NCI-H1694 treated with DMSO at 0.1 percent for 48 hours (cell line): ENCODE measurements around the gene COPS6.

Experiments used
- DNase-seq: peaks from one replicate; lab custom pipeline; 2025; lab: John Stamatoyannopoulos, UW

COPS6 gene

DNA sequence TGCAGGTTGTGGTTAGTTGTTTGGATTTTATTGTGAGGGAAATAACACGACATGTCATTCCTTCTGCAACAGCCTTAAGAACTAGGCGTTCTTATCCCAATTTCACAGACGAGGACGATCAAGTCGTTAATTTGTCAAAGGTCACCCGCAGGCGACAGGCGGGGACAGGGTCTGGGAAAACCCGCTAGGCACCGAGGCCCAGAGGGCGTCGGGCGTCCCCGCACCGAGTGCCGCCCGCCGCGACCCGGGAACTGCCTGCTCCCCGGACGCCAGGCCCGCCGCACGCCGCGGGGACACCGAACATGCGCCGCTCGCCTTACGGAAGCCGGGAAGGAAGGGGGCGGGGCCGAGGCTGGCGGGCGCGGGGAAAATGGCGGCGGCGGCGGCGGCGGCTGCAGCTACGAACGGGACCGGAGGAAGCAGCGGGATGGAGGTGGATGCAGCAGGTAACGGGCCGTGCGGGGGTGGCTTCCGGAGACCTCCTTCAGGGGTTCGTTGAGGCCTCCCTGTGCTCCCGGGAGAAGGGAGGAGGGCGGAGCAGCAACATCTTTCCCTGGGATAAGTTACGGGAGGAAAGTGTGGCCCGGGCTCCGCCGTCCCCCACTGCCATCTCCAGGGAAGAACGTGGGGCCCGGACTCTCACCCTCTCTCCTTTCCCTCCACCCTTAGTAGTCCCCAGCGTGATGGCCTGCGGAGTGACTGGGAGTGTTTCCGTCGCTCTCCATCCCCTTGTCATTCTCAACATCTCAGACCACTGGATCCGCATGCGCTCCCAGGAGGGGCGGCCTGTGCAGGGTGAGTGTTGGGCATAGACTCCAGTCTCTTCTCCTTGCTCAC lies at the start of gene COPS6:
Gene COPS6, plus strand, starts transcription at position 349 of the 837 bp plus-strand sequence. Its CDS starts 22 bp downstream, at position 371.
- DNase-seq = peak; percentile 24

DNA sequence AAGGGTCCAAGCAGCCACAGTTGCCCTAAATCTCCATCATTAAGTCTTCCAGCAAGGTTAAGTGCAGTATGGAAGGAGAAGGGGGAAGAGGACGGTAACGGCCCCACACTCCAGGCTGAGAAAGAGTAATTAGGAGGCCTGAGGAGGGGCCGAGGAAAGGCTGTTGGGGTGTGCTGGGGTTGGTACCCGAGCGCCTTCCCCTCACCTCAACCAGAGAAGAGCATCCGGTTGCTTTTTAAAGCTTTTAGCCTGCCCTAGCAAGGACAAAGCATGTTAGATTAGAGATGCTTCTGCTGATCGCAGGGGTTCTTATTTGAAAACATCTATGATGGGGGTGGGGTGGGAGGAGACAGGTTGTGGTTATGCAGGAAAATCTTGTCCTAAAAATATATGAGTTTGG lies 48.2 kb upstream of the COPS6 start:
- no peak for DNase-seq

DNA sequence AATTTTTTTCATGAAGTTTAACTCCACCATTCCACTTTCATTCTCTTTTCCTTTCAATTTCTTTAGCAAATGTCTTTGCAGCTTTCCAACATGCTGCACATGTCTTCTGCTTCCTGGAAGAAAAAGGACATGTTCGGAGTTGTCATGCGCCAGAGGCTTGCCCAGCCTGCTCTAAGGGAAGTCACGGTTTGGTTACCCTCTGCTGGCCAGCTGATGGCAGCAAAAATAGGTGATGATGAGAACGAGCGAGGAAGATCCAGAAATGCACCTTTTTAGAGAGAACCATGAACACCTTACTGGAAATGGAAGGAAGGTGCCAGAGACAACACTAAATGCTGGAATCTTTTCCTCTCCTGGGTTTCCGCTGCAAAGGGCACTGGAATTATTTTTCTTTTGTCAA lies 44.1 kb upstream of the COPS6 start:
- no peak for DNase-seq

DNA sequence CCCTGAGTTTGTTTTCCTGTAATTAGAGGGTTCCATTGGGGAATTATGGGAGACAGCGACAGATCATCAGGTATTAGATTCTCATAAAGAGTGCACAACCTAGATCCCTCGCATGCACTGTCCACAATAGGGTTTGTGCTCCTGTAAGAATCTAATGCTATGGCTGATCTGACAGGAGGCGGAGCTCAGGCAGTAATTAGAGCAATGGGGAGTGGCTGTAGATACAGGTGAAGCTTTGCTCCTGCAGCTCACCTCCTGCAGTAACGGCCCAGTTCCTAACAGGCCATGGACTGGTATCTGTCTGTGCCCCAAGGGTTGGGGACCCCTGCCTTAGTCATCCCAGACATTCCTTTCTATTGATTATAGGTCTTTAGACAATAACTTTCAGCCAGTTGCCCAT lies 40.1 kb upstream of the COPS6 start:
- DNase-seq = no peak

DNA sequence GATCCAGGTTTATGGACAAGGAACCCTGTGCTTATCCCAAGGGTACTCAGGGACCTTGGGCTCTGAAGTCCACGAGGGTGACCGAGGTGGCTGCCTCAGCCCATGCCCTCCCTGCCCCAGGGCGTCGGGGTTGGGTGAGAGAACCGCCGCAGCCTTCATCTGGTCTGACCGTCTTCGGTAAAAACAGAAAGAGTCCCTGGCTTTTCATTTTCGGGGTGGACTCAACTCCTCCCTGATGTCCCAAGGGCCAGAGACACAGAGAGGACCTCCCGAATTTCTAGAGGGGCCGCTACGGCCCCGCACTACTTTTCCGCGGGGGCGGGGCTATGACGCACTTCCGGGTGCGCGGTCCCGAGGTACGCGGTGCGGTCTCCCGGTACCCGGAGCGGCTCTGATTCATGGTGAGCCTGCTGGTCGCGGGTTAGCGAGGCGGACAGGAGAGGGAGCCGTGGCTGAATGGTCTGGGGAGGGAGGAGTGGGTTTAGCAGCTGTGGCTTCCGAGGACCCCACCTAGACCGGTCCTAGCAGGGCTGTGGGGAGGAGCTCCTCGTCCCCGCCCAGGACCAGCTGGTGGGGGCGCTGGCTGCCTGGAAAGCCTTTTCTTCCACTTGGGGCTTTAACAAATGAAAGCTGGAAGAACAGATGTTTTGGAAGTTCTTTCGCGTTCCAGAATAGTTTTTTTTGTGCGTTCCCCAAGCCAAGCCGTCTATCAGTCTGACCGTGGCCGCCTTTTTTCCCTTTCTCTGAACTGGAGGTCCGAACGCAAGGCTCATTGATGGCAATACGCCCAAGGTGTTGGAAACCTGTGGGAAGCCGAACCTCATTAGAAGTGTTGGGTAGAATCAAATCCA lies 39.1 kb upstream of the COPS6 start, which contains the start of gene ZSCAN21:
Gene ZSCAN21, plus strand, starts transcription at position 334 of the 851 bp plus-strand sequence. CDS start 7,233 bp downstream, outside the sequence.
- peak; percentile 61 for DNase-seq

DNA sequence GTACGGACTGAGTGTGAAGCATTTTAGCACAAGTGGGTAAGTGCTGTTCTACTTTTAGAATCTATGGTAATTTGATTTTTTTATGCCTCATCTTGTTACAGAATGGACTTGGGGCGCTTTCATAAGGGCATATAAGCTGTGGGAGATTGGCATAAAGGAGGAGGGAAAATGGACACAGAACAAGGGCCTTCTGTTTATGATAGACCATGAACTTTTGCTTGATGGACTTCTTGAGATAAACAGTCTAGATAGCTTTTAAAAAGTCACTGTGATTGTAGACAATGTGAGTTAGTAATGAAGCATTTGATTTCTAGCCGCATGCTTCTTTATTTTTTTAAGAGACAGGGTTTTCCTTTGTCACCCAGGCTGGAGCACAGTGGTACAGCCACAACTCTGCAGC lies 37.2 kb upstream of the COPS6 start:
- DNase-seq = no peak

DNA sequence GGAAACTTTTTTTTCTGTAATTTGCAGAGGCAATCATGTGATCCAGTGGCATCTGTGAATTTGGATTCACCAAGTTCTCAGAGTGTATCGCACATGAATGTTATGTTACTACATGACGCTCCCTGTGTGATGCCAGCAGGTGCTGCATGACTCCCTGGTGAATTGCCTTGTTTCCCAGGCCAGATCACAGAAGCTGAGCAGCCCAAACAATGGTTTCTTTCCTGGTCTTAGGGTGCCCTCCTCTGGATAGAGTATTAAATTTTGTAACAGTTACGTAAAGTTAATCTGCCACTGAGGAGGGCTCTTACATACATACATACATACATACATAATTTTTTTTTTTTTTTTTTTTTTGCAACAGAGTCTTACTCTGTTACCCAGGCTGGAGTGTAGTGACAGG lies 35.6 kb upstream of the COPS6 start:
- DNase-seq = peak; percentile 77

DNA sequence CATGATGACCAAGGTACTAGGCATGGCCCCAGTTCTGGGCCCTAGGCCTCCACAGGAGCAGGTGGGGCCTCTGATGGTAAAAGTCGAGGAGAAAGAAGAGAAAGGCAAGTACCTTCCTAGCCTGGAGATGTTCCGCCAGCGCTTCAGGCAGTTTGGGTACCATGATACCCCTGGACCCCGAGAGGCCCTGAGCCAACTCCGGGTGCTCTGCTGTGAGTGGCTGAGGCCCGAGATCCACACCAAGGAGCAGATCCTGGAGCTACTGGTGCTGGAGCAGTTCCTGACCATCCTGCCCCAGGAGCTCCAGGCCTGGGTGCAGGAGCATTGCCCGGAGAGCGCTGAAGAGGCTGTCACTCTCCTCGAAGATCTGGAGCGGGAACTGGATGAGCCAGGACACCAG lies 31.8 kb upstream of the COPS6 start:
- DNase-seq = no peak

DNA sequence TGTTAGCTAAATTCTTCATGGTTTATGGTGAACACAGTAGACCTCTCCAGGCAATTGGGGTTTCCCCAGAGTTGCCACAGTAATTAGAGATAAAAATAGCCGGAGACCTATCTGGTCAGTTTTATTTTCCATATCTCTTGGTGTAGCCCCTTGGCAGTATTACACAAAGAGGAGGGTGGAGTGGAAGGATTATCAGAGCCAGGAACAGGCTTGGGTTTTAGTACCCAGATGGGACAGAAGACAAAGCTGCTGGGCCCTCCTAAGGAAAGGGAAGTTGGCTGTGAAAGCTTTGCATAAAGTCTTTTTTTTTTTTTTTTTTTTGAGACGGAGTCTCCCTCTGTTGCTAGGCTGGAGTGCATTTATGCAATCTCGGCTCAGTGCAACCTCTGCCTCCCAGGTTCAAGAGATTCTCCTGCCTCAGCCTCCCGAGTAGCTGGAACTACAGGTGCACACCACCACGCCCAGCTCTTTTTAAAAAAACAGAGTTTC lies 29.5 kb upstream of the COPS6 start:
- no peak for DNase-seq

DNA sequence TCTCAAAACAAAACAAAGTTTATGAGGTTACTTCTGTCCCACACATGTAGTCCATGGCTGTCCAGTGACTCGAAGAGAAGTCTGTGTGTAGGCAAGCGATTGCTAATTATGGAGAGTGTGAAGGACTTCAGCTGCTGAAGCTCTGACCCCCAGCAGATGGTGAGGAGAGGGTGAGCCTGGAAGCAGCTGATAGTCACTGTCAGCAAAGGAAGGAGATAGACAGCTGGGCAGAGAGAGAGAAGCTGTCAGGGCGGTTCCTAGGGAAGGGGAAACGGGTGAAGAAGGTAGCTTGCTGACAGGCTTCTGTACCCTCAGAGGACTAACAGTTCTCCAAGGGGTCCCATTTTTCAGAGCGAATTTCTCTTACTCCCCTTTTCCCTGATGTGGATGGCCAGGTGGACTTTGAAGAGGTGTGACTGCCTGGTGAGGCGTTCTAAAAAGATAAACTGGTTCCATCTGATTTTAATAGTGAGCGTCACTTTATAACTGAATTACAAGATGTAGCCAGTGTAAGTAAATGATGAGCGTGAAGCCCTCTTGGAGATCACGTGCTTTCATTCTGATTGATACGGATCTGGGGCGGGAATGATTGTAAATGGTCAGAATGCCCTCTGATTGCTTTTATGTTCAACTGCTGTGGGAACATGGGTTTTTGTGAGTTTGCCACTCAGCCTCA lies 27.1 kb upstream of the COPS6 start:
- DNase-seq = no peak

DNA sequence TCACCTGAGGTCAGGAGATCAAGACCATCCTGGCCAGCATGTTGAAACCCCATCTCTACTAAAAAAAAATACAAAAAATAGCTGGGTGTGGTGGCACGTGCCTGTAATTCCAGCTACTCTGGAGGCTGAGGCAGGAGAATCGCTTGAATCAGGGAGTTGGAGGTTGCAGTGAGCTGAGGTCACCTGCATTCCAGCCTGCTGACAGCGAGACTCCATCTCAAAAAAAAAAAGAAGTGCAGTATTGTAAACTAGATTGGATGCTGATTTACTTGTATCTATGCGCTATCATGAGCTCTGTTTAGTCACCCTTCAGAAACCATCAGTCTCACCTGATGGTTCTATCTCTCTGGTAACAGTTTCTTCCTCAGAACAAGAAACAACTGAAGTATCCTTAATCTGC lies 25.4 kb upstream of the COPS6 start:
- no peak for DNase-seq

DNA sequence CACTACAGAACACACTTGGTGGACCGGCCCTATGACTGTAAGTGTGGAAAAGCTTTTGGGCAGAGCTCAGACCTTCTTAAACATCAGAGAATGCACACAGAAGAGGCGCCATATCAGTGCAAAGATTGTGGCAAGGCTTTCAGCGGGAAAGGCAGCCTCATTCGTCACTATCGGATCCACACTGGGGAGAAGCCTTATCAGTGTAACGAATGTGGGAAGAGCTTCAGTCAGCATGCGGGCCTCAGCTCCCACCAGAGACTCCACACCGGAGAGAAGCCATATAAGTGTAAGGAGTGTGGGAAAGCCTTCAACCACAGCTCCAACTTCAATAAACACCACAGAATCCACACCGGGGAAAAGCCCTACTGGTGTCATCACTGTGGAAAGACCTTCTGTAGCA lies 24.6 kb upstream of the COPS6 start:
- no peak for DNase-seq

DNA sequence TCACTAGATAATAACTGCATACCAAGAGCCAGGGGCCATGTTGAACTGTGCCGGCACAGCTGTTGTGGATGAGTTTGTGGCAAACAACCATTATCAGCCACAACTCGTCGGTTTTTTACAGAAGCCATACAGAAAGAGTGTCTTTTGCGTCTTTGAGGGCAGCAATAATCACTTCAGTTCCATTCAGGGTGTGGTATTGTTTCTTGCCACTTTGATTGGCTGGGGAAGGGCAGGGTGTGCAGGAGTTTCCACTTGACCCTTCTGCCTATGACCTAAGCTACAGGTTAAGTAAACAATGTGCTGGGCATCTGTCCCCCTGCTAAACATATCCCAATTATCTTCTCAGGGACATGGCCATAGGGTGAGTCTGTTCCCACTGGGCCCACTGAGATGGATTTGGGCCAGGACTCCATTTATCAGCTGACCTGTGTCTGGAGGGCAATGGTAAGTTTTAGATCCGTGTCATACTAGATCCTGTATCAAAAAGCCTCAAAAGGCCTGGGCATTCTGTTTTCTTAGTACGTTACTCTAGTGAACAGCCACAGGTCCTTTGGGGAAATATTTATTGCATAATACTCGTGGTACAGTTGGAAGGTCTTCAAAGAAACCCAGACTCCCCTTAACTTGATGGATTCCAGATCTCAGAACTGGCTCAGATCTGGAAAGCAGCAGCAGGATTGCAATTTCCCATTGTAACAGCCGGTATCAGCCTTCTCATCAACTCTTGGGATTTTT lies 23.1 kb upstream of the COPS6 start:
- no peak for DNase-seq

DNA sequence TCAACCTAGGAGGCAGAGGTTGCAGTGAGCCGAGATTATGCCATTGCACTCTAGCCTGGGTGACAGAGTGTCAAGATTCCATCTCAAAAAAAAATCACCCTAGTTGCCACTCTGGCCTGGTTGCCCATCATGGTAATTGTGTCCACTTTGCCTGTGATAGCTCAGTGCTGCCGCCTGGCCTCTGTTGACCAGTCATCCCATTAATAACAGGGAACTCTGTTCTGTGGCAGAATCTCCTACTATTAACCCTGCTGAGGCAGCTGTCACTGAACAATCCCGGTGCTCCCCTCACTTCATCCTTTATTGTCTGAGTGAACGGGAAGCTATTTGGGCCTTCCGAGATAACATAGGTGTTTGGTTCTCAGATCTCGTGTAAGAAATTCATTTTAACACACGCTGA lies 21.8 kb upstream of the COPS6 start:
- no peak for DNase-seq

DNA sequence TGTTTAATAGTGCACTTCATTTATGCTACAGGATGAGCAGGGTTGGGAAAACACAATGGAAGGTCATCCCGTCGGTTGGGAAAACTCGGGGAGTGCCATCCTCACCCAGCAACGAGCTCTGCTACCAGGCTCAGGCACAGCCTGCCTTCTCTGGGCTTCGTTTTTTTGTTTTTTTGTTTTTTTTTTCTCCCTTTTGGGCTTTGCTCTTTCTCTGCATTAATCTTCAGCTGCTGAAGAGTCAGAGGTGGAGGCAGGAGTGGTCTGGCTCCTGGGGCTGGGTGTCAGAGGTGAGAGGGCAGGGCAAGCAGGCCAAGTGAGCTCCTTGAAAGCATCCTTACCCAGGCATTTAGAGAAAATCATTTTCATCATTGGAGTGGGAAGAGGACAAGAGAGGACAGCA lies 18.8 kb upstream of the COPS6 start:
- no peak for DNase-seq

DNA sequence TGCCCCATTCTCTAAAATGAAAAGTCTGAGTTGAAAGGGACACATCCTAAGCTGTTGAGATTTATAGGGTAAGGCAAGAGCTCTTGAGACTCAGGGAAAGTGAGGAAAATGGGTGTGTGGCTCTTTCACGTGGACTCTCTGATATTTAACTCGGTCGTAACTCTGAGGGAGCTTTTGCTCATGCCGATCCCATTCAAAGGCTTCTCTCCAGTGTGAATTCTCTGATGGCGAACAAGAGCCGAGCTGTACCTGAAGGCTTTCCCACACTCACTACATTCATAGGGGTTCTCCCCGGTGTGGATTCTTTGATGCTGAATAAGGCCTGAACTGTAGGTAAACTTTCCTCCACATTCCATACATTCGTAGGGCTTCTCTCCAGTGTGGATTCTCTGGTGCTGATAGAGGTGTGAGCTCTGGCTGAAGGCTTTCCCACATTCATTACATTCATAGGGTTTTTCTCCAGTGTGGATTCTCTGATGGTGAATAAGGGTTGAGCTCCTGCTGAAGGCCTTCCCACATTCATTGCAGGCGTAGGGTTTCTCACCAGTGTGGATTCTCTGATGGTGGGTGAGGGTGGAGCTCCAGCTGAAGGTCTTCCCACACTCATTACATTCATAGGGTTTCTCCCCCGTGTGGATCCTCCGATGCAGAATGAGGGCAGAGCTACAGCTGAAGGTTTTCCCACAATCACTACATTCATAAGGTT lies 17.6 kb upstream of the COPS6 start:
- DNase-seq = no peak

DNA sequence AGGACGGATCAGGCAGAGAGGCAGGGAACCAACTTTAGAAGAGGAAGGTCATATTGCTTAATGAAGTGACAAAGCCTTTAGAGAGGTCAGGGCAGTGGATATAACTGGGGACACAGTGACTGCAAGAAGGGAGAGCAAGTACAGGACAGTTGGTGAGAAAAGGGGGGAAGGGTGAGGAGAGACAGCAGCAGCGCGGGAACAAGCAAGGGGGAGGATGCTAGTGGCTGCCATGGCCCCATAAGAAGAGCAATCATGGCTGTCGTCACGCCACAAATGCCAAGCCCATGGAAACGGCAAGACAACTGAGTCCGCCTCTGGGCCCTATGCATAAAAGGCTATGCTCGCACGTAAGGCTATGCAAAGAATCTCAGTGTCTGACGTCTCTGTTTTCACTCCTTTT lies 16.3 kb upstream of the COPS6 start:
- DNase-seq = no peak

DNA sequence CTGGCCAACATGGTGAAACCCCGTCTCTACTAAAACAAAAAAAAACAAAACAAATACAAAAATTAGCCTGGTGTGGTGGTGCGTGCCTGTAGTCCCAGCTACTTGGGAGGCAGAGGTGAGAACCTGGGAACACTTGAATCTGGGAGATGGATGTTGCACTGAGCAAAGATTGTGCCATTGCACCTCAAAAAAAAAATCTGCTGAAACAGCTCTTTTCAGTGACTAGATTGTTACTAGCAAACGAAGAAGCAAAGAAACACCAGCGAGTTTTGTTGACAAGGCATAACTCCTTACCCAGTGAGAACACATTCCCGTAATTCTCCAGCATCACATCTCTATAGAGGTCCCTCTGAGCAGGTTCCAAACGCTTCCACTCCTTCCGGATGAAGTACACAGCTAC lies 13.9 kb upstream of the COPS6 start:
- no peak for DNase-seq

DNA sequence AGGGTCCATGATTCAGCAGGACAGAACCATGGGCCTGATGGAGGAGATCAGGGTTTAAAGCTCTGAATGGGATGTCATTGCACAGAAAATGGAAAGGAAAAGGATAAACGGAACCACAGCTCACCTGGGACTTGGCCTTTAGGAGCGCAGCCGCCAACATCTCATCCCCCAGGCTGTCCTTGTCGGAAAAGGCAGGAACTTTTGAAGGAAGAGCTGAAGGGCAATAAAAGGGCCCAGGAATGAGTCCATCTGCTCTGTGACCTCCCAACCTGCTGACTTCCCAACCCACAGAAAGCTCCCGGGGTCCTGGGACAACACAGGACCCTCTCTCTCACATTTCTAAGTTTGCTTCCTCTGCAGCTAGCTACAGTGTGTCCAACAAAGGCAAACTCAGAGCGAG lies 13.4 kb upstream of the COPS6 start:
- DNase-seq = no peak

DNA sequence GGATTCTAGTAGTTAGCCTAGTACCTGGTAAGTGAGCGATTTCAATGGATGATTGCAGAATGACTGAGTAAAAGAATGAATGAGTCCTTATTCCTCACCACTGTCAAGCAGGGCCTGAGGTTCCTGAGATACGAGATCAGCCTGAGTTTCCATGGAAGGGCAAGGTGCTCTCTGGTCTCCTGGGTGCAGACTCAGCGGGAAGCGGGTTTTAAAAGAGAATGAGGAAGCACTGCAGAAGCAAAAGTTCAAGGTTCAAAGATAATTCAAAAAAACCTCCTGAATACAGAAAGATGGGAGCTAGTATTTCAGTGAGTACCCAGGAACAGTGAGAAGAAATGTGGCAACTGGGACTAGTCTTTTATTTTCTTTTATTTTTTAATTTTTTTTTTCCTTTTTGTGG lies 11.6 kb upstream of the COPS6 start:
- DNase-seq = no peak

DNA sequence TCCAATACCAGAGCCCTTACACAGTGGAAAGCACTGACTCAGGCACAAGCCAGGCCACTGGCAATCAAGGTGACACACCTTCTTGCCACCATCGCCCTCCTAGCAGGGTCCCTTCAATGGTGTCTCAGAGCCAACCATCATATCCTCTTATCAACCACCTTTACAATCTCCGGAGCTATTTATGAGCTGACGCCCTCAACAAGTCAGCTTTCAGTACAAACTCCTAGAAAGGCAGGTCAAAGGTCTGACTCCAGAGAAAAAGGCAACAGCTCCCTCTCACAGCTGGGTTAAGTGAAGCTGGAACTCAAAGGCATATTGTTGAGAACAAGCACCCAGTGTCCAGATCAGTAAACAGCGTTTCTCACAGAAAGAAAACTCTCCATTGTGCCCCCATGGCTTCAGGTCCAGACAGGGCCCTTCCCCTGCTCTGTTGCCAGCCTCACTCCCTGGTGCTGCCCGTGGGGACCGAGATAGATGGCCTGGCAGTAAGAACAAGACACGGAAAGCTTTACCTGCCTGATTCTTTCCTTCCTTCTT lies 9.7 kb upstream of the COPS6 start:
- DNase-seq = no peak
